NOMO-1 (cell line): ENCODE results near the gene RCN2.
"Not testable (repeated sequence)": the region's sequence is repeated elsewhere in the genome, so short reads cannot be mapped to it uniquely, and the experiment has no call there.

ENCODE experiments used
- DNase-seq, 2 experiments: peaks; one replicate each; lab custom pipeline; 2025; ENCODE audit not compliant: unreplicated experiment in 2 of 2; lab: John Stamatoyannopoulos, UW

The RCN2 gene, protein sequence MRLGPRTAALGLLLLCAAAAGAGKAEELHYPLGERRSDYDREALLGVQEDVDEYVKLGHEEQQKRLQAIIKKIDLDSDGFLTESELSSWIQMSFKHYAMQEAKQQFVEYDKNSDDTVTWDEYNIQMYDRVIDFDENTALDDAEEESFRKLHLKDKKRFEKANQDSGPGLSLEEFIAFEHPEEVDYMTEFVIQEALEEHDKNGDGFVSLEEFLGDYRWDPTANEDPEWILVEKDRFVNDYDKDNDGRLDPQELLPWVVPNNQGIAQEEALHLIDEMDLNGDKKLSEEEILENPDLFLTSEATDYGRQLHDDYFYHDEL

GRCh38 chr15:76931397-76932134 is at the start of gene RCN2:
RCN2 (plus strand) TSS chr15:76931749; CDS start chr15:76931842, 93 bp downstream.
- DNase-seq = peak; percentile 94 to 96

- no peak for DNase-seq
Observed at GRCh38 chr15:76885212-76885611, 46.3 kb upstream of the RCN2 start.

- DNase-seq = not testable (repeated sequence)
Observed at GRCh38 chr15:76887280-76888141, 44.0 kb upstream of the RCN2 start.

DNA sequence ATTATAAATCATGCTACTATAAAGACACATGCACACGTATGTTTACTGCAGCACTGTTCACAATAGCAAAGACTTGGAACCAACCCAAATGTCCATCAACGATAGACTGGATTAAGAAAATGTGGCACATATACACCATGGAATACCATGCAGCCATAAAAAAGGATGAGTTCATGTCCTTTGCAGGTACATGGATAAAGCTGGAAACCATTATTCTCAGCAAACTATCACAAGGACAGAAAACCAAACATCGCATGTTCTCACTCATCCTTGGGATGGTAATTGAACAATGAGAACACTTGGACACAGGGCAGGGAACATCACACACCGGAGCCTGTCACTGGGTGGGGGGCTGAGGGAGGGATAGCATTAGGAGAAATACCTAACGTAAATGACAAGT is 38.7 kb upstream of the RCN2 start:
- DNase-seq = not testable (repeated sequence)

- no peak for DNase-seq
Observed at GRCh38 chr15:76894174-76894573, 37.4 kb upstream of the RCN2 start.

GRCh38 chr15:76898102-76898501 is 33.4 kb upstream of the RCN2 start:
- no peak for DNase-seq

DNA sequence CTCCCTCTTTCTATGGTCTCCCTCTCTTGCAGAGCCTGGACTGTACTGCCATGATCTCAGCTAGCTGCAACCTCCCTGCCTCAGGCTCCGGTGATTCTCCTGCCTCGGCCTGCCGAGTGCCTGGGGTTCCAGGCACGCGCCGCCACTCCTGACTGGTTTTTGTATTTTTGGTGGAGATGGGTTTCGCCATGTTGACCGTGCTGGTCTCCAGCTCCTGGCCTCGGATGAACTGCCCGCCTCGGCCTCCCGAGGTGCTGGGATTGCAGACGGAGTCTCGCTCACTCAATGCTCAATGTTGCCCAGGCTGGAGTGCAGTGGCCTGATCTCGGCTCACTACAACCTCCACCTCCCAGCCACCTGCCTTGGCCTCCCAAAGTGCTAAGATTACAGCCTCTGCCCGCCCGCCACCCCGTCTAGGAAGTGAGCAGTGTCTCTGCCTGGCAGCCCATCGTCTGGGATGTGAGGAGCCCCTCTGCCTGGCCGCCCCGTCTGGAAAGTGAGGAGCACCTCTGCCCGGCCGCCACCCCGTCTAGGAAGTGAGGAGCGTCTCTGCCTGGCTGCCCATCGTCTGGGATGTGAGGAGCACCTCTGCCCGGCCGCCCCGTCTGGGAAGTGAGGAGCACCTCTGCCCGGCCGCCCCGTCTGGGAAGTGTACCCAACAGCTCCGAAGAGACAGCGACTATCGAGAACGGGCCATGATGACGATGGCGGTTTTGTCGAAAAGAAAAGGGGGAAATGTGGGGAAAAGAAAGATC is 32.2 kb upstream of the RCN2 start:
- DNase-seq = not testable (repeated sequence)

DNA sequence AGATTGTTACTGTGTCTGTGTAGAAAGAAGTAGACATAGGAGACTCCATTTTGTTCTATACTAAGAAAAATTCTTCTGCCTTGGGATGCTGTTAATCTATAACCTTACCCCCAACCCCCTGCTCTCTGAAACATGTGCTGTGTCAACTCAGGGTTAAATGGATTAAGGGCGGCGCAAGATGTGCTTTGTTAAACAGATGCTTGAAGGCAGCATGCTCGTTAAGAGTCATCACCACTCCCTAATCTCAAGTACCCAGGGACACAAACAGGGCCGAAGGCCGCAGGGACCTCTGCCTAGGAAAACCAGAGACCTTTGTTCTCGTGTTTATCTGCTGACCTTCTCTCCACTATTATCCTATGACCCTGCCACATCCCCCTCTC is 31.6 kb upstream of the RCN2 start:
- not testable (repeated sequence) for DNase-seq

- DNase-seq = no peak
Observed at GRCh38 chr15:76901965-76902364, 29.6 kb upstream of the RCN2 start.

GRCh38 chr15:76903251-76903681 is 28.3 kb upstream of the RCN2 start:
- DNase-seq = peak in 1 of 2 experiments; percentile 49

DNA sequence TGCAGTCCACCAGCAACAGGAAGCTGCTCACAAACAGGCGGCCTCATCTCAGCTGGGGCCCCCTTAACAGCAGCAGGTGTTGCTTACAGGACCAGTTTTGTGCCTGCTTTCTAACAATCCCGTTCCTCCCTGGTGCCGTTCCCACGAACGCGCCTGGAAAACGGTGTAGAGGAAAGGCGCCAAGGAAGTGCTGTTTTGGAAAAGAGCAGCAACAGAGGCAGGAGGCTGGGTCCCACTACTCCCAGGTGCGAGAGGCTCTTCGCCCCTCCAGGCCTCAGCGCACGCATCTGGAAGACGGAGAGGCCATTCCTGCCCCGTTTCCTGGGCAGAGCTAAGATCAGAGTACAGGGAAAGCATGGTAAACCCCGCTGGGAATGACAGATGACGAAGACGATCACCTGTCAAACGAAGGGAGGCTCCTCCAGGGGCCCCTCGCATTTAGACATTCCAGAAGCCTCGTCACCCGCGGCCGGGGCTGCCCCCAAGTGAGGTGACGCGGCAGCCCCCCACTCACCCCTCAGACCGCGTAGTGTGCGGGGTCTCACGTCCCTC is 27.0 kb upstream of the RCN2 start:
- no peak for DNase-seq

DNA sequence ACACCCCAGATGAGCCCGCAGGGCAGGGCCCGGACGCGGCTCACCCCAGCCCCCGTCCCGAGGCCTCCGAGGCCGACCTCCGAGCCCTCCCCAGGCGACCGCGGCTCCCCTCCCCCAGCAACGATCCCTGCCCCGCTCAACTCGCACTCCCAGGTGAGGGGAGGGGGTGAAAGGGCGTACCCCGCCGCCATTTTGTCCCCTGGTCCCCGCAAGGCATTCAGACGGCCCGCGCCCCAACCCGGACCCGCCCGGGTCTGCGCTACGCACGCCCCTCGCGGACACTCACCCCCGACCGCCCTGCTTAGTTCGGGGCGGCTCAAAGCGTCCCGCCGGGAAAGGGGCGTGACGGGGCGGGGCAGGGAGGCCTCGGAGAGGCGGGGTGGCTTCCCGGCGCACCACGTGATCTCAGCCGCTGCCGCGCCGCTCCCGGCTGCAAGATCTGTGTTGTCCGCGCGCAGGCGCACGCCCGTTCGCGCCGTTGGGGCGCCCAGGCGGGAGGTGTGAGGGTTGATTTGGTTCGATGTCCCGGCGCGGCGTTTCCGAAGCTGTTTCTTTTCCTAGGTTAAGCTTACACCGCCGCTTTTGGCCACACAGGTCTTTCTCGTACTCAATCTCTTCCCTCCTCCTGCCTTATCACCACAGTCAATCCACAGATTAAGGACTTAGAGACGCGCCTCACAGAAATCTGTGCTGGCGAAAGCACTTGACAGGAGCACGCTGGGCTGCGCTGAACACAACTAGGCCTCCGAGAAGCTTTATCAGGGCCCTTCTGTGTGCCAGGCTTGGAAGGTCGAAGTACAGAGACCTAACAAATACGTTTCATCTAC is 26.3 kb upstream of the RCN2 start, which contains the start of gene SCAPER:
Gene SCAPER (minus strand): TSS at position 328 of the 827 bp plus-strand sequence. CDS start 21,523 bp downstream, outside the sequence.
- DNase-seq = peak; percentile 76 to 92

DNA sequence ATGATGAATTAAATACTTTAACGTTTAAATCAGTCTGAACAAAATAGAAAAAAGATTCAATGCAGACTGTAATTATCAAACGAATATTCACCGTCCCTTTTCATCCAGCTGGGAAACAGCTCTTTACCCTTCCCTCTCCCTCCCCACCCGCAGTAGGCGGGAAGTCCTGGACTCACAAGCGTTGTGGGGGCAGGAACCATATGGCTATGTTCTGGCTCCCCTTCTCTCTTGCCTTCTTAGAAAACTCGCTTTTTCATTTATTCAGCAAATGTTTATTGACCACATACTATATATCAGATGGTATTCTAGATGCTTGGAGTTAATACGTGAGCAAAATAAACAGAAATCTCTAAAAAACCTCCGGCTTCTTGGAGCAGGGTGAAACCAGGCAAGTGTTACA is 25.7 kb upstream of the RCN2 start:
- no peak for DNase-seq

DNA sequence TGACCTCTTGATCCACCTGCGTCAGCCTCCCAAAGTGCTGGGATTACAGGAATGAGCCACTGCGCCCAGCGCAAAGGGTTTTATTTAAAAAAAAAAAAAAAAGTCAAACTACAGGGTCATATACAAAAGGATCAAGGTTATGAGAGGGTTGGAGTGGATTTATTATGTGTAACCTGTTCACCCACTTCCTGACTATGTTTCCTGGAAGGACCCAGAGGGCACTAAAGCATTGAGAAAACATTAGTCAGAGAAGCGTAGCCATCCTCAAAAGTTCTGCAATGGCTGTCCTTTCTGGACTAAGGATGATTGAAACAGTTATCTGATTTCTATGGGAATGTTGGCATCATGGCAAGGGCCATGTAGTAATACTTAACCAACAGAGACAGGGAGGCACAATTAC is 19.1 kb upstream of the RCN2 start:
- no peak for DNase-seq

- no peak for DNase-seq
Observed at GRCh38 chr15:76913737-76914136, 17.8 kb upstream of the RCN2 start.

DNA sequence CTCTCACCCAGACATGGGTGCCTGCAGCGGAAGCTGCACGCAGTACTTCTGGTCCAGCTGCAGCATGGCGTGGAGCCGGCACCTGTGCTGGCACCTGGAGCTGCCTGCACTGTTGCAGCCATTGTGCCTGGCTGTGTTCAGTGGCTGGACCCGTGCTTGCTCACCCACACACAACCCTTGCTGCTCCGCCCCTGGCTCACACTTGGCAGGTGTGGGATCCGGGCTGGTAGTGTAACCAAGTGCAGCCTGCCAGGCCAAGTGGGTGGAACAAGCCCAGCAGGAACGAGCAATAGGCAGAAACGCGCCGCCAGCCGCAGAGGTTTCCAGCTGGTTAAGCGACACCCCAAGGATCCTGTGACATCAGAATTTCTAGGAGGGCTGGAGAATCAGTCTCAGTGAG is 15.2 kb upstream of the RCN2 start:
- DNase-seq = no peak

DNA sequence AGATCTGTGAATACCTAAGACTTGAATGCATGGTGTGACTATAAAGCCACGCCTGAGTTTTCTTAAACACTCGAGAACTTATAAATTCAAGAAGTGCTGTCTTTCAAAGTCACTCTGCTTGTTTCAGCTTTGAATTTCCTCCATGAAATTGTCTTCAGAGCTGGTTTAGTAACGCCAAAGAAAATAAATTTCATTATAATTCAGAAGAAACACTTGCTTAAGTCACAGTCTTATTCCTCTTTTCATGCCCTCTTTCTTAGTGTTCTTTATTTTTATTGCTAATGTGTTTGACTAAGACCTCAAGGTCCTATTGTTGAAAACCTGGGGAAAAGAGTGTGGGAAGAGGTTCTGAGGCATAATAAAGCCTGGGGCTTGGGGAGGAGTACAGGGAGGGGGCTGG is 3.3 kb upstream of the RCN2 start:
- DNase-seq = no peak

DNA sequence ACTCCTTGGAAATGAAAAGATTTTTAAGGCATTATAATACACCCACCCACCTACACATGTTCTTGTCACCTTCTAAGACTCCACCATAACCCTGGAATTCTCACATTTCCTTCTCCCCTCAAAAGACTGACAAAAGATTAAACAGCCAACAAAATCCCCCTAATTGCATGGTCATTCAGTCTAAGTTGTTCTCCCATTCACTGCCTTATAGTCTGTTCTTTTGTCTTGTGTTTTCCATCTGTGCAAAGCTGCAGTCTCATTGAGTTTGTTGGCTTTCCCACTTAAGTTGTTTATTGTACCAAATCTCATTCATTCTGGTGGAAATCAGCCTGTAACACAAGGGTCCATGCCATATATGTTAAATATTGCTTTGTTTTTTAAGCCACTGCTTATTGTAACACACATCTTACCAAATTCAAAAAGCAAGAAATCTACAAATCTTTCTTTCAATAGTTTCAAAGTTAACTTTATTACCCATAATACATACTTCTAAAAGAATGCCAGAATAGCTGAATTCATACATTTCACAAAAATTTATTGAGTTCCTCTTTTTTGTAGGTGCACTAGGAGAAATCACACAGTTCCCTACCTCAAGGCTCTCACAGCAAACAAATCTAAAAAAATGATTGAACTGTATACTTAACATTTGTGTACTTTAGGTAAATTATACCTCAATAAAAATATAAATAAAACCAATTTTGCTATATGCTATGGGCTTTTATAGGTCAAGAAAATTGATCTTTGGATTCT is 2.4 kb upstream of the RCN2 start:
- peak in 1 of 2 experiments; percentile 17 for DNase-seq
